Ascending aorta (tissue), 2 donors: ENCODE results near the gene SUSD6. TPM values are rescaled to one million over a fixed set of nuclear protein-coding genes. Genes with fewer than 3 reads are reported as not detected.

Experiments
- DNase-seq, 2 donors: peaks; one replicate each; pipeline ENCODE4 v3.0.0-alpha.2; 2019; ENCODE audit warnings: low spot score in 2 of 2
- H3K27ac ChIP-seq, 2 donors: fragments of 200-600 bp; sonication (generic); one replicate each; pipeline ENCODE4 v1.5.1; 2016 to 2017; ENCODE audit warnings: mild to moderate bottlenecking in 1 of 2
- H3K27me3 ChIP-seq: fragments of 200-600 bp; sonication (generic); one replicate; pipeline ENCODE4 v1.5.1; 2017
- H3K36me3 ChIP-seq, 2 donors: fragments of 200-600 bp; sonication (generic); one replicate each; pipeline ENCODE4 v1.5.1; 2016
- H3K4me1 ChIP-seq, 2 donors: fragments of 200-600 bp; sonication (generic); one replicate each; pipeline ENCODE4 v1.5.1; 2016 to 2017; ENCODE audit warnings: mild to moderate bottlenecking in 1 of 2
- H3K4me3 ChIP-seq, 2 donors: fragments of 200-600 bp; sonication (generic); one replicate each; pipeline ENCODE4 v1.5.1; 2016 to 2017; ENCODE audit warnings: mild to moderate bottlenecking in 1 of 2
- H3K9me3 ChIP-seq, 2 donors: fragments of 200-600 bp; sonication (generic); one replicate each; pipeline ENCODE4 v1.5.1; 2016
- CTCF ChIP-seq, 3 experiments: fragments of 200-600 bp in 2 of 3; fragments of 450-650 bp in 1 of 3; sonication (generic) in 2 of 3; IDR thresholded peaks; one replicate each; pipeline ENCODE4 v1.5.1; 2016 to 2019; ENCODE audit warnings: antibody characterized with exemption in 3 of 3, mild to moderate bottlenecking in 1 of 3, moderate library complexity in 1 of 3
- intact Hi-C: fragments of 100-400 bp; cut with DNase I; formaldehyde crosslinking; loops from one replicate; pipeline ENCODE4 v1.15.1; 2023
- total RNA-seq: library from RNA; depleted of rRNA; stranded (reverse); fragments of >200 nt; gene quantifications from one replicate; pipeline ENCODE4 v1.1.0, GENCODE V29; 2016

Gene SUSD6
- total RNA-seq, 1 donor from 2014 or later = 23.3 TPM

DNA sequence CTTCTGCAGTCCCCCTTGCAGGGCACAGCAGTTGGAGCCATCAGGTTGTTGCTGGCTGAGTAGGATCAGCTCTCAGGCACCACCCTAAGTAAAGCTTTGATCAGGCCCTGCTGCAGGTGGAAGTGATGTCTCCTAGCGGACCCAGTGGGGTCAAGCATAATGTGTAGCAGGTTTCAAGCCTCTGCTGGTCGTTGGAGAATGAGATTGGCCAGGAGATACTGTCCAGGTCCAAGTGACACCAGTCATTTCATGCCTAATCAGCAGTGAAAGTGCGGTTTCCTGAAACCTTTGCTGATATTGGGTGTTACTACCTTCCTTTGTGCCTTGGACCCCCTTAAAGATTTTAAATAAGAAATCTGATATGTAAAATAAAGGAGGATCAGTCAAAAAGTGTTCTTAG is 72.6 kb downstream of the SUSD6 start:
- no peaks in the 10 kb centered on the region for H3K36me3 ChIP-seq
- intact Hi-C loops = no loop called here
- no peaks in the 10 kb centered on the region for H3K9me3 ChIP-seq
- H3K4me3 ChIP-seq = no peak overlapping the region
- peak overlapping the region in 1 of 2 donors; percentile 37 for H3K27ac ChIP-seq
- no peak for DNase-seq
- H3K4me1 ChIP-seq = peaks cover 4 to 26% of the 10 kb centered on the region in 2 donors
- no peaks in the 10 kb centered on the region for H3K27me3 ChIP-seq
- no peak for TF ChIP-seq CTCF (IDR thresholded peaks at IDR 0.05)

GRCh38 chr14:69684461-69685217 is 73.2 kb downstream of the SUSD6 start:
- no peak overlapping the region for H3K4me3 ChIP-seq
- no peak for TF ChIP-seq CTCF (IDR thresholded peaks at IDR 0.05)
- intact Hi-C loops = no loop called here
- DNase-seq = no peak
- no peaks in the 10 kb centered on the region for H3K9me3 ChIP-seq
- H3K27me3 ChIP-seq = no peaks in the 10 kb centered on the region
- no peak overlapping the region for H3K27ac ChIP-seq
- peaks cover 4 to 26% of the 10 kb centered on the region in 2 donors for H3K4me1 ChIP-seq
- H3K36me3 ChIP-seq = no peaks in the 10 kb centered on the region

GRCh38 chr14:69685218-69685616 is 73.8 kb downstream of the SUSD6 start:
- no peak for DNase-seq
- TF ChIP-seq CTCF (IDR thresholded peaks at IDR 0.05) = no peak
- Histone ChIP-seq H3K4me3 (no peak overlapping the region), H3K4me1 (peaks cover 4 to 26% of the 10 kb centered on the region in 2 donors), H3K9me3 (no peaks in the 10 kb centered on the region), H3K36me3 (no peaks in the 10 kb centered on the region), H3K27me3 (no peaks in the 10 kb centered on the region), H3K27ac (no peak overlapping the region)
- intact Hi-C loops = no loop called here

DNA sequence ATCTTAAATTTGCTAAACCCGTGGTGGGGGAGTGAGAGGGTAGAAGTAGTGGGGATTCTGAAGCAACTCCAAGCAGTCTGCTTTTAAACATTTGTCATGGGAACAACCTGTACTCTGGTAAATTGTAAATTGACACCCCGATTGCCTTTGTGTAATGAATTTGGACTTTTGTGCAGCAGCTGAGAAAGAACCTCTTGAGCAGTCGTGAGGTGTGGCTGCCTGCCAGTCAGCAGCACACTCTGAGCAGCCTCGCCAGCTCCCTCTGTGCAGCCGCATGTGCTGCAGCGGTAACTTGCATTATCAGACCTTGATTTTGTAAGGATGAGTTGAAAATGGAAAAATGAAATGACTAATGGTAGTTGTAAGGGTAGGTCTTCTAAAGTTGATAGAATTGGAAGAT is 74.3 kb downstream of the SUSD6 start:
- TF ChIP-seq CTCF (IDR thresholded peaks at IDR 0.05) = no peak
- H3K4me1 ChIP-seq = peaks cover 4 to 26% of the 10 kb centered on the region in 2 donors

GRCh38 chr14:69687606-69688298 is 76.4 kb downstream of the SUSD6 start:
- TF ChIP-seq CTCF (IDR thresholded peaks at IDR 0.05) = no peak
- H3K4me3 ChIP-seq = no peak overlapping the region
- no peaks in the 10 kb centered on the region for H3K27me3 ChIP-seq
- intact Hi-C loops = no loop called here
- peaks cover 4 to 18% of the 10 kb centered on the region in 2 donors for H3K4me1 ChIP-seq
- DNase-seq = no peak
- H3K27ac ChIP-seq = no peak overlapping the region
- H3K36me3 ChIP-seq = no peaks in the 10 kb centered on the region
- no peaks in the 10 kb centered on the region for H3K9me3 ChIP-seq

More for the DNA sequence above, 74.3 kb downstream of the SUSD6 start:
- Histone ChIP-seq H3K36me3 (no peaks in the 10 kb centered on the region), H3K9me3 (no peaks in the 10 kb centered on the region), H3K27ac (no peak overlapping the region), H3K4me3 (no peak overlapping the region), H3K27me3 (no peaks in the 10 kb centered on the region)
- DNase-seq = no peak
- intact Hi-C loops = no loop called here
